HEK293T (cell line): ENCODE results near the gene STRIP1.

ENCODE experiments used
- ELF4 ChIP-seq: fragments of 450-650 bp; IDR thresholded peaks from 2 replicates; pipeline ENCODE4 v1.6.1; 2017; ENCODE audit warnings: antibody characterized with exemption
- FOXA1 ChIP-seq: fragments of 450-650 bp; IDR thresholded peaks from 2 replicates; pipeline ENCODE4 v1.6.1; 2016; ENCODE audit warnings: mild to moderate bottlenecking
- FOXM1 ChIP-seq: fragments of 450-650 bp; IDR thresholded peaks from 2 replicates; pipeline ENCODE4 v1.6.1; 2017; ENCODE audit warnings: mild to moderate bottlenecking, borderline replicate concordance
- LEF1 ChIP-seq: fragments of 450-650 bp; IDR thresholded peaks from 2 replicates; pipeline ENCODE4 v1.6.1; 2017; ENCODE audit warnings: mild to moderate bottlenecking, borderline replicate concordance
- SUZ12 ChIP-seq: fragments of 450-650 bp; IDR thresholded peaks from 2 replicates; pipeline ENCODE4 v1.6.1; 2016; ENCODE audit warnings: mild to moderate bottlenecking

DNA sequence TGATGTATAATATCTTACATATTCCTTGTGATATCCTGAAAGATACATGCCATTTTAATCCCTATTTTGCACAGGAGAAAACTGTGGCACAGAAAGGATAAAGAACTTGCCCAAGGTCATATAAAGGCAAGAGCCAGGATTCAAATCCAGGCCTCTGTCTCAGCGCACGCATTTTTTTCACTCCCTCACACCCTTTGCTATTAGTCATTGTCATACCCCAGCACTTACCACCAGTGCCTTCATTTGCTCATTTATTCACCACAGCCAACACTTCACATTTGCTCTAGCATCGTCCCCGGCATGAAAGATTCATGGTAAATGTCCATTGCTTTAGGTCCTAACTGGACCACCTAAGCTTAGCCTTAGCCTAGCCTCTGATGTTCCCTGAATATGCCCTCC lies 21.9 kb downstream of the STRIP1 start:
- TF ChIP-seq LEF1: no peak
- no peak for TF ChIP-seq SUZ12
- TF ChIP-seq ELF4: no peak
- TF ChIP-seq FOXA1: no peak
- no peak for TF ChIP-seq FOXM1
